ENCODE measurements around the gene FNDC1.

DNA sequence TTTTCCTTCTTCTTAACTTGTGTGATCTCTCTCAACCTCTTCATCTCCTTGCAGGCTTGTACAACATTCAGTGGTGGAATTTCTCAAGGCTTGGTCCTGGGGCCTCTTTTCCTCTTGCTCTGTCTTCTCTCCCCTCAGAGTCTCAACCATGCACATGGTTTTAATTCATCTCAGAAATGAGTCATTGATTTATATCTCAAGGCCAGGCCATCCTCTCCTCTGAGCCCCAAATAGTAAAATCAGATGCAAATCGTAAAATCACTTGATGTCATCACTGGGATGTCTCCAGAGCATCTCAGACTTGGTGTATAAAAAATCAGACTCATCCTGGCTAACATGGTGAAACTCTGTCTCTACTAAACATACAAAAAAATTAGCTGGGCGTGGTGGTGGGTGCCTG lies 85.0 kb downstream of the FNDC1 start:
- TF ChIP-seq POLR2A (IDR thresholded peaks at IDR 0.05; ENCODE audit: low read length) (no peak), GATA1 (IDR thresholded peaks at IDR 0.05; ENCODE audit: low read depth, low read length) (no peak)

All from erythroblast (primary cell).